C4-2B (cell line): ENCODE measurements around the gene M1AP.

Source experiments
- H3K27ac ChIP-seq: fragments of 450-650 bp; 2 replicates; pipeline ENCODE4 v1.5.1; 2017
- ZFX ChIP-seq: fragments of 450-650 bp; IDR thresholded peaks from 2 replicates; pipeline ENCODE4 v1.6.1; 2017
- TF ChIP-seq, protein P1 (sequence below): fragments of 450-650 bp; conservative IDR thresholded peaks from 2 replicates; pipeline ENCODE4 v1.5.1; 2017; ENCODE audit warnings: mild to moderate bottlenecking

M1AP gene

DNA sequence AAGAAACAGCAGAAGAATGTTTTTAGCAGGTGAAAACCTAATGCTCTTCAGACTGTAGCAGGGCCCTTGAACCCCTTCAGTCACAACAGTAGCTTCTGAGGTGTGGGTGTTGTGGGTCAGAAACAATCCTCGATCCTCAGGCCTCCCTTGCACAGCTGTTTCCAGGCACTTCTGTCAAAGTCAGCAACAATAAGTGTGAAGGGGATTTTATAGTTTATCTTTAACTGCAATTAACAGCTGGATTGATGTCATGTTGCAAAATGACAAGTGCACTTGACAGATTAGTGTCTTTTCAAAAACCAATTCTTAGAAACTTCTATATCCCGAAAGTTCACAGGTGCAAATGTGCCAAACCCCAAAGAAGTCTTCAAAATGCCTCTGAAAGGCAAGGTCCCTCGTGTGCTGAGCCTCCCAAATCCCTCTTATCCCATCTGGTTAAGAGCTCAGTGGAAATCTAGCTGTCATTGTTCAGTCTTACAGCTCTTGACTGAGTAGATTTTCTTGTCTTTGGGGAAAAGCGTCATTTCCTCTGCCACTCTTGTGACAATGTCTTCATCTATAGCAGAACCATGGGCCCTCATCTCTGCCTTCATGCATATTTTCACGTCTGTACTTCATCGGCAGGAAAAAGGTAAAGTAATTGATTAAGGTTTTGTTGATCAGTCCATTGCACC lies 29.6 kb downstream of the M1AP start:
- TF ChIP-seq, protein P1, sequence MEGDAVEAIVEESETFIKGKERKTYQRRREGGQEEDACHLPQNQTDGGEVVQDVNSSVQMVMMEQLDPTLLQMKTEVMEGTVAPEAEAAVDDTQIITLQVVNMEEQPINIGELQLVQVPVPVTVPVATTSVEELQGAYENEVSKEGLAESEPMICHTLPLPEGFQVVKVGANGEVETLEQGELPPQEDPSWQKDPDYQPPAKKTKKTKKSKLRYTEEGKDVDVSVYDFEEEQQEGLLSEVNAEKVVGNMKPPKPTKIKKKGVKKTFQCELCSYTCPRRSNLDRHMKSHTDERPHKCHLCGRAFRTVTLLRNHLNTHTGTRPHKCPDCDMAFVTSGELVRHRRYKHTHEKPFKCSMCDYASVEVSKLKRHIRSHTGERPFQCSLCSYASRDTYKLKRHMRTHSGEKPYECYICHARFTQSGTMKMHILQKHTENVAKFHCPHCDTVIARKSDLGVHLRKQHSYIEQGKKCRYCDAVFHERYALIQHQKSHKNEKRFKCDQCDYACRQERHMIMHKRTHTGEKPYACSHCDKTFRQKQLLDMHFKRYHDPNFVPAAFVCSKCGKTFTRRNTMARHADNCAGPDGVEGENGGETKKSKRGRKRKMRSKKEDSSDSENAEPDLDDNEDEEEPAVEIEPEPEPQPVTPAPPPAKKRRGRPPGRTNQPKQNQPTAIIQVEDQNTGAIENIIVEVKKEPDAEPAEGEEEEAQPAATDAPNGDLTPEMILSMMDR, result no peak
- TF ChIP-seq ZFX, result no peak
- H3K27ac ChIP-seq, result no peak overlapping the region

DNA sequence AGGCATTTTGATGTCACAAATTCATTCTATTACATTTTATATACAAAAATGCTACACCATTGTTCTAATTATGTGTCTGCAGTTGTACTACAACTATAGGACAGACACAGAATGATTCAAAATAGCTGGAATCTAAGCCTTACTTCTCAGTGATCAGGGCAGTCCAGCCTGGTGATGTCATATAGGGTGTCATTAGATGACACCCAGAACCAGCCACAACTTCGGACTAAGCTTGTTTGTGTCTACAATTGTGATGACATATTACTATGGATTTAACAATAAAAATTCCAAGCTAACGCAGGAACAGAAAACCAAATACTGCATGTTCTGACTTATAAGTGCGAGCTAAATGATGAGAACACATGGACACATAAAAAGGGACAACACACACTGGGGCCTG lies 31.0 kb downstream of the M1AP start:
- TF ChIP-seq, protein P1, result no peak
- no peak for TF ChIP-seq ZFX
- no peak overlapping the region for H3K27ac ChIP-seq

DNA sequence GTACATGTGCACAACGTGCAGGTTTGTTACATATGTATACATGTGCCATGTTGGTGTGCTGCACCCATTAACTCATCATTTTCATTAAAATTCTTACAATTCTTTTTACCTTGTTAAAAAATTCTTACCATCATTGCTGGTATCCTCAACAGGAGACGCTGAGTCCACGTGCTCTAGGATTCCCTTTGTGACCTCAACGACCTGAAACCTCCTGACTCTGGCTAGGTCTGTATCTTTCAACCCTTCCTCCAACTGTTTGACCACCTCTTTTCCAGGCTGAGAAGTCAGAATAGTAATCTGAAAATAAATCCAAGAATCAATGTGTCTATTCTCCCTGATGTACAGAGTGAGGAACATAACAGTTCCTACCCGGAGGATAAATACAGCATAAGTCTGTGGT lies 41.2 kb downstream of the M1AP start:
- TF ChIP-seq, protein P1, result no peak
- TF ChIP-seq ZFX, result no peak

DNA sequence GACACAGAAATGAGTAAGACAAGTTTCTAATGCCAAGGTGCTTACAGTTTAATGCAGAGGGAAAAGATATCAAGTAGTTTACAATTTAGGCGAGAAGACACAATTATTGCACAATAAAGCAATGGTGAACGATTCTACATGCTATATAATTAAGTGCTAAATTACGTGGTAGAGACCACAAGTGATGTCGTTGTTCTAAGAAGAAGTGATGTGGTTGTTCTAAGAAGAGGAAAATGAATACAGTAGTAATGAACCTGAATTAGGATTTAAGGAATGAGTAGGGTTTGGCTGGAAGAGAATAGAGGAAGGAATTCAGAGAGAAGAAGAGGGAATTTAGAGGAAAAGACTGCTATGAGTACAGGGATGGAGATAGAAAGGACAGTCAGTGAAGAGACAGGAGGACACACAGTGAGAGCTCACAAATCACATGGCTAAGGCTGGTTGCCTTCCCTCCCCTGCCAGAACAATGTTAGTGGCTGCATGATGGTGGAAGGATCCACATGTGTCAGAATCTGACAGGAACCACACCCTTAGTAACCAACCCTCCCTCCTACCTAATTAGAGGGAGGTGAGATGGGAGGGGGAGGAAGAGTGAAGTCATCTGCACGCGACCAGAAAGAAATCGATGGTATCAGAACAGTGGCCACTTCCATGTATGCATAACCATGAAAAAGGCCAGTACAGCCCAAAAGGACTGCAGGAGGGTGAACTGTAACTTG lies 44.7 kb downstream of the M1AP start:
- TF ChIP-seq ZFX, result no peak
- TF ChIP-seq, protein P1, result no peak

More for the DNA sequence above, 41.2 kb downstream of the M1AP start:
- no peak overlapping the region for H3K27ac ChIP-seq

DNA sequence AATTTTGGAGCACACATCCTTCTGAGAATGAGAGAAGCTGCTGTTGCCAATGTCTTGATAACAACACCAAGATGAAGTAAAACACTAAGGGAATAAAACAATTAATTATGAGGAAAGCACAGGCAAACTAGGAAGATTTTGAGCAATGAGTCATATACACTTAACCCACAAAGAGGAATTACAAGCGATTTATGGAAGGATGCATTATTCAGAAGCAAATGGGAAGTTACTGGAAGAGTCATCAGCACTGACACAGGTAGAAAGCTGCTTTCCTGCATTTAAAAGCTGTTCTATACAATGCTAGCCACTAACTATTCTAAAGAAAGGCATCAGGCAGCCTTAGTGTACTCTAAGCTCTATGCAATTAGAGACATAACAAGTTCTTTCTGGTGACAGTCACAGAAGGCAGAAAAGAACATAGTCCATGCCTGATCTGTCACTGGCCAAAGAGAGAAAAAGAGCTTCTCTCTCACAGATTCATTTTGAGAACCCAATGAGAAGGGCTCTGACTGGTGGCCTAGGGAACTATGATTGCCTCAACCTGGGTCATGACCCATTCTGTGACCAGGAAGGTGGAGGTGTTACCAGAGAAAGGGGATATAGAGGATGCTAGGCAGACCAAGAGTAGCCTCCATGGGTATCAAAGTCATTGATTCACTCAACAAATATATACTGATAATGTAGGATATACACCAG lies 45.4 kb downstream of the M1AP start:
- no peak for TF ChIP-seq ZFX
- TF ChIP-seq, protein P1, result no peak
- H3K27ac ChIP-seq, result no peak overlapping the region

More for the DNA sequence above, 44.7 kb downstream of the M1AP start:
- H3K27ac ChIP-seq, result no peak overlapping the region

DNA sequence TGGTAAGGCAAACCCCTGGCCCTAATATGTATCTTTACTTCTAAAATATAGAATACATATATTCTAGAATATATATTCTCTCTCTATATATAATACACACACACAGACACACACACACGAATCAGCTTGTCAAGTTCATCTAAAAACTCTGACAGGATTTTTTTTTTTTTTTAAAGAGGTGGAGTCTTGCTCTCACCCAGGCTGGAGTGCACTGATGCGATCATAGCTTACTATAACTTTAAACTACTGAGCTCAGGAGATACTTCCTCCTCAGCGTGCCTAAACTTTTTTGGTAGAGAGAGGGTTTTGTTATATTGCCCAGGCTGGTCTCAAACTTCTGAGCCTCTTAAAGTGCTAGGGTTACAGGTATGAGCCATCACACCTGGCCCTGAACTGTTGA lies 48.5 kb downstream of the M1AP start:
- no peak overlapping the region for H3K27ac ChIP-seq
- TF ChIP-seq, protein P1, result no peak
- no peak for TF ChIP-seq ZFX

DNA sequence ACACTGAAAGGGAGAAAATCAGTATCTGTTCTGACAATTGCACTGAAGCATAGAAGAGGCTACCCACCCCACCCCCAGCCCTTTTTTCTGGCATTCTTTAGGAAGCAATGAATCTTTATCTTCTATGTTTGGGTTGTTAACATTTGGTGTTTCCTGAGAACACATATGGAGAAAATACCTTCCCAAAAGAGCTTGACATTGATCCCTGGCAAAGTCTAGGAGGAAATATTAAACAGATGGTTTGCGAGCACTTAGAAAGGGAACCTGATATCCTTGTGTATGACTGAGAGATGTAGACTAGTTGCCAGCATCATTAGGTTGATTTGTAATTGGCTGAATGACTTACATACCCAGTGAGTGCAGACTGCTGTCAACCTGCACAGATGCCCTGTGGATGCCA lies 50.7 kb downstream of the M1AP start:
- H3K27ac ChIP-seq, result no peak overlapping the region
- TF ChIP-seq, protein P1, result no peak
- no peak for TF ChIP-seq ZFX
